ENCODE results near the gene PSMC3.

PSMC3 gene

DNA sequence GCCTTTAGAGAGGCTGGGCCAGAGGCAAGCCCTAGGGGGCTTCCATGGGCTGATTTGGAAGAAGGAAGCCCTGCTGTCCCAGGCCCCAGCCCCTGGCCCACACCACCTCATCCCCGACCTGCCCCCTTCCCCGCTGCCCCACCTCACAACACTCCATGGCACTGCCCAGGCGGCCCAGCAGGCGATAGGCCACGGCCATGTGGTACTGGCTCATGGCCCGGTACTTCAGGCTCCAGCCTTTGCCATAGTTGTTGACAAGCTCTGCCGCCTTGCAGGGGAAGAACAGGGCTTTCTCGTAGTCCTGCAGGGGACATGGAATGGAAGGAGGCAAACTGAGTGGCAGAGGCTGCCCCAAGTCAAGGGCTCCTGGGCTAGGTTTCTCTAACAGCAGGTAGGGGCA is 16.3 kb upstream of the PSMC3 start:
- no peak for DNase-seq

DNA sequence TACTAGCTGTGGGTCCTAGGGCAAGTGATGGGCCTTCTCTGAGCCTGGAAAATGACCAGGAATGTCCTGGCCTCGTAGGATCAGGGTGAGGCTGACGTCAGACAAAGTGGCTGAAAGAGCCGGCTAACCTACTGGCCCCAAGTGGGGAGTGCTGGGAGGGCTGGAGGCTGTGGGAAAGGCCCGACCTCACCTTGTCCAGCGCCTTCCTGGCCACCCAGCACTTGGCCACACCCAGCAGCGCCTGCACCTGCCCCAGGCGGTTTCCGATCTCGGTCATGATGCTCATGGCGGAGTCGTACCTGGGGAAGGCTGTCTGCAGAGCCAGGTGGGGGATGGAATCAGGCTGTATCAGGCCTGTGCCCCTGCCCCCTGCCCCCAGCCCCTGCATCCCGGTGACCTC is 15.2 kb upstream of the PSMC3 start:
- DNase-seq: no peak

DNA sequence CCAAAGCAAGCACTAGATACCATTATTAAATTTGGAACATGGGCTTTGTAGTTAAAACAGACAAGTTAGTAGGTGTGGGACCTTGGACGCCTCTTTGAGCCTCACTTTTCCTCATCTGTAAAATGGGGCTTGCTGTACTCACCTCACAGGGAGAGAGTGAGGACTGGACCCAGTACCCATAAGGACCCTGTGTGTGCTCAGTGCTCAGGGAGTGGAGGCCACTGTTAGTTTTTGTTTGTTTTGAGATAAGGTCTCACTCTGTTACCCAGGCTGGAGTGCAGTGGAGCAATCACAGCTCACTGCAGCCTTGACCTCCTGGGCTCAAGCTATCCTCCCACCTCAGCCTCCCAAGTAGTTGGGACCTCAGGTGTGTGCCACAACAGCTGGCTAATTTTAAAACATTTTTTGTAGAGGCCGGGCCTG is 13.8 kb upstream of the PSMC3 start:
- no peak for DNase-seq

DNA sequence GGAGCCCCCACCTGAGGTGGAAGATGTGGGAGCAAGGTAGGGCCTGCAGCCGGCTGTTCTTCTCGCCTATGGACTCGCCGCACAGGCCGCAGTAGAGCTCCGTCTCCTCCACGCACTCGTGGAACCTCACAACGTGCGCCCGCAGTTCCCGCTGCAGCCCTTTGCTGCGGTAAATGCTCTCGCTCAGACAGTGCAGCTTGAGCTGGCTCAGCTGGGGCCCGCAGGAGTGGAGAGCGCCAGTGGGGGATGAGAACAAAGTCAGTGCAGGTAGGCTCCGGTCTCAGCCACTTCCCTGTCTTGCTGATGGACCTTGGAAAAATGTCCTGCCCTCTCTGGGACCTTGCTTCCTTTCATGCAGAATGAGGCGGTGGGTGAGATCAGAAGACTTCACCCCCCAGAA is 12.5 kb upstream of the PSMC3 start:
- DNase-seq: no peak

DNA sequence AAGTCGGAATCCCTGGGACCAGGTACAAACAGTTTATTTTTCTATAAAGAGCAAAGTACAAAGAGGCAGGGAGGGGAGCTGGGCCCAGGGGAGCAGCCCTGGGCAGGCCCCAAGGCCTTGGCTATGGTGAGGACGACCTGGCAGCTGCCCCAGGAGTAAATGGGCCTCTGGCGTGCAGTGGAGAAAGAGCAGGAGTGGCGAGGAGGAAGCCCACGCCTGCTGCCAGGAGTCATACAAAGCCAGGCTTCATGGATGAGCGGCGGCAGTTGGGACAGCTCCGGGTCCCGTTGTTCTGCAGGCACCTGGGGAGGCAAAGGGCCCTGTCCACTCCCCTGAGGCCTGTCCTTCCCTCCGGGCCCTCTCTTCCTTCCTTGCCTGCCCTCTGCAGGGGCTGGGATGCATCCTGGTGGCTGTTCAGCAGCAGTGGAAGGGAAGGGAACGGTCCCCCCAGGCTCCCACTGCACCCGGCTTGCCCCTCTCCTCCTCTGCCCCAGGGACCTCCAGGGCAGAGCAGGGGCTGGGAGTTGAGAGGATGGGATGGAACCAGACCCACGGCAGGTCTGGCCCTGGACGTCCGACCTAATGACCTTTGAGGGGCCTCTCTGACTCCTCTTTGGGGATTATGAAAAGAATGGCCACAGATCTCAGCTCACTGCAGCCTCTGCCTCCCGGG is 11.6 kb upstream of the PSMC3 start:
- no peak for DNase-seq

DNA sequence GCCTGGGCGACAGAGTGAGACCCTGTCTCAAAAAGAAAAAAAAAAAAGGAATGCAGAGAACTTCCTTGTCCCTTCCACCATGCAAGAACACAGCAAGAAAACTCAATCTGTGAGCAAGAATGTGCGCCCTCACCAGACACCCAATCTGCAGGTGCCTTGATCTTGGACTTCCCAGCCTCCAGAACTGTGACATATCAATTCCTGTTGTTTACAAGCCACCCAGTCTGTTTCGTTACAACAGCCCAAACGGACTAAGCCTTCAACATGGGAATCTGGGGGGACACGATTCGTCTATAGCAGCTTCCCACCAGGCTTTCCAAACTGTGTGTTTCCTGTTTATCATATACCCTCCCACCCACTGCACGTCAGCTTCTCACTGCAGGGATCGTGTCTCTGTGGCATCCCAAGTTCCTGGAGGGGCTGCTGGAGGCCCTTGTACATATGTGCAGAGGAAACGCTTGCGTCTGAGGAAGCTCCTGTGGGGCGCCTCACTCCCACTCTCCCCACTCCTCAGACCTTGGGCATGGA is 11.0 kb upstream of the PSMC3 start:
- DNase-seq: no peak

DNA sequence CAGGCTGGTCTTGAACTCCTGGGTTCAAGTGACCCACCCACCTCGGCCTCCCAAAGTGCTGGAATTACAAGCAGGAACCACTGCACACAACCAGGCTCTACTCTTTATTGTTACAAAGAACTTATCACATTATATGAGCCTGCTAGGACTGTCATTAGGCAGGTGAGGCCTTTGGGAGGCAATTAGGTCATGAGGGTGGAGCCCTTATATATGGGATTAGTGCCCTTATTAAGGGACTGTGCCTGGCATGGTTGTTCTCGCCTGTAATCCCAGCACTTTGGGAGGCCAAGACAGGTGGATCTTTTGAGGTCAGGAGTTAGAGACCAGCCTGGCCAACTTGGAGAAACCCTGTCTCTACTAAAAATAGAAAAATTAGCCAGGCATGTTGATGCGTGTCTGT is 10.5 kb upstream of the PSMC3 start:
- DNase-seq: no peak

DNA sequence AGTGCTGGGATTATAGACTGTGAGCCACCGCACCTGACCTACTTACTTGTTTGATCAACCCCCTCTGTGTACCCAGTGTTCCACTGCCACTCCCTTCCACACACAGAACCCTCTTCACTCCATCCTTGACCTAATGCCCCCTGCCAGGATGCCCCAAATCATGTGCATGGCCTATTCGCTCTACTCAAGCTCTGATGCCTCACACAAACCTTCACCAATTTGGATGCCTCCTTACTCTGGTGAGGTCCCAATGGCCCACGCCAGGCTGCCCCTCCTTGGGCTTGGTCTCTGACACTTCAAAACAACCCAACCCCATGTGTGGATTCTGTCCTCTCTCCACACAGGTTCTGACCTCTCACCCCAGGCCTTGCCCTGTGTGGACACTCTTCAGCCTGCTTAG is 9.4 kb upstream of the PSMC3 start:
- DNase-seq: no peak

DNA sequence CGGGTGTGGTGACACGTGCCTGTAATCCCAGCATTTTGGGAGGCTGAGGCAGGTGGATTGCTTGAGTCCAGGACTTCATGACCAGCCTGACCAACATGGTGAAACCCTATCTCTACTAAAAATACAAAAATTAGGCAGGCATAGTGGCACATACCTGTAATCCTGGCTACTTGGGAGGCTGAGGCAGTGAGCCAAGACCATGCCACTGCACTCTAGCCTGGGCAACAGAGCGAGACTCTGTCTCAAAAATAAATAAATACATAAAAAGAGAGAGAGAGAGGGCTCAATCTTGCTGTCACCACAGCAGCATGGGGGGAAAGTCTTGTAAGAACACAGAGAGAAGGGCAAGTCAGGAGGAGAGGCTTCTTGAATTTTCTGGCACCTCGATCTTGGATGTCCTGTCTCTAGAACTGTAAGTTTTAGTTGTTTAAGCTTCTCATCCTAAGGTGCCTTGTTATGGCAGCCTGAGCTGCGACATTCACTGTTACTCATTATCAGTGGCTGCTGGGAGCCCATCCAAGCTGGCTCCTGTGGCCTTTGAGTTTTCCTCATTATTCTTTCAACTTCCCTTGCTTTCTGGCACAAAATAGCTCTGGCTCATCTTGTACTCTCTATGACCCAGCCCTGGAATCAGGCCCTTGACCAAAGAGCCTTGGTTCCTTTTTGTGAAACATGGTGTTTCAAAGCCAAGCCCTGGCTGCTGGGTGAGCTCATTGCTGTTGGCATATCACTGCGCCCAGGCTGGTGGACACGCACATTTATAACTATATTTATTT is 8.0 kb upstream of the PSMC3 start:
- DNase-seq: no peak

DNA sequence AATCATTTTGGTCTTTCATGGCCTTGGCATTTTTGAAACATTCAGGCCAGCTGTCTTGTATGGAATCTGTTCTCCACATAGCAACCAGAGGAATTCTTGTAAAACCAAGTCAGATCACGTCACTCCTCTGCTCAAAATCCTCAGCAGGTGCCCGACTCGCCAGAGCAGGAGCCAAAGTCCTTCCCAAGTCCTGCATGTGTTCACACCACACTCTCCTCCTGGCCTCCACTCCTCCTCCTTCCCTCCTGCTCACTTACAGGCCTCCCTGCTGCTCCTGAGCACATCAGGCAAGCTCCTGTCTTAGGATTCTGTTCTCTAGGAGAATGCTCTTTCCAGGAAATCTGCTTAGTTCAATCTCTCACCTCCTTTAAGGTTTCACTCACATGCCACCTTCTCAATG is 6.9 kb upstream of the PSMC3 start:
- no peak for DNase-seq

DNA sequence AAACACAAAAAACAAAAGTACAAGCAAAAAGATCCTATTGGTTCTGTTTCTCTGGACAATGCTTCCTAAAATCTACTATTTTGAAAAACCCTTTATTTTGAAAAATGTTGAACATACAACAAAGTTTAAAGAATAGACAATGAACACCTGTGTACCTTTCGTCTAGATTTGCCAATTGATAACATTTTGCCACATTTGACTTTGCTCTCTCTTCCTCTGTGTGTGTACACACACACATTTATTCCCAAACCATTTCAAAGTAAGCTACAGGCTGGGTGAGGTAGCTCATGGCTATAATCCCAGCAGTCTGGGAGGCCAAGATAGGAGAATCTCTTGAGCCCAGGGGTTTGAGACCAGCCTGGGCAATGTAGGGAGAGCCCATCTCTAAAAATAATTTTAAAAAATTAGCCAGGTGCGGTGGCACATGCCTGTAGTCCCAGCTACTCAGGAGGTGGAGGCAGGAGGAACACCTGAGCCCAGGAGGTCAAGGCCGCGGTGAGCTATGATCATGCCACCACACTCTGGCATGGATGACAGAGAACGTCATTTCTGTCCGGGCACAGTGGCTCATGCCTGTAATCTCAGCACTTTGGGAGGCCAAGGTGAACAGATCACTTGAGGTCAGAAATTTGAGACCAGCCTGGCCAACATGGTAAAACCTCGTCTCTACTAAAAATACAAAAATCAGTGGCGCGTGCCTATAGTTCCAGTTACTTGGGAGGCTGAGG is 5.3 kb upstream of the PSMC3 start:
- no peak for DNase-seq

DNA sequence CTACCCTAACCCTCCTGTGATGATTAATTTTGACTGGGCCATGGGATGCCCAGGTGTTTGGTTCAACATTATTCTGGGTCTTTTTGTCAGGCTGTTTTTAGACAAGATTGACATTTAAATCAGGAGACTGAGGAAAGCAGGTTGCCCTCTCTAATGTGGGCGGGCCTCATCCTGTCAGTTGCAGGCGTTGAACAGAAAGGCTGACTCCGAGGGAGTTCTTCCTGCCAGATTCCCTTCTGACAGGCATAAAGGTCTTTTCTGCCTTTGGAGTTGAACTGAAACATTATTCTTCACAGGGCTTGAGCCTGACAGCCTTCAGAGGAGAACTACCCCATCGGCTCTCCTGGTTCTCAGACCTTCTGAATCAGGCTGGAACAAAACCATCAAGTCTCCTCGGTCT is 4.3 kb upstream of the PSMC3 start:
- no peak for DNase-seq

DNA sequence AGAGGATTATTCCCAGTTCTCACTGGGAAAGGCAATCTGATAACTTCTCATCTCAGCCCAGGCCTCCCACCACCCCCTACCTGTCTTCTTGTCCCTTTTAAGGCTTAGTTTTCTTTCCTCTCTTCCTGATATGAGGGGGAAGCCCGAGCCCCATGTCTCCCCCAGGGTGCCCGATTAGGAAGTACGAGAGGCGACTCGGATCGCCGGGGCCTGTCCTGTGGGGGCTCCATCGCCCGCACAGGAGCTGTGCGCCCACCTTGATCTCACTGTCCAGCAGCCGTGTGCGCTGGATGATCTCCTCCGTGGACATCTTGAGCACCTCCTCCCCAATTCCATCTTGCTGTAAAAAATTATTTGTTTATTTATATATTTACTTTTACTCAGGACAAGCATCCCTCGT is 628 bp downstream of the PSMC3 start:
- DNase-seq: no peak

DNA sequence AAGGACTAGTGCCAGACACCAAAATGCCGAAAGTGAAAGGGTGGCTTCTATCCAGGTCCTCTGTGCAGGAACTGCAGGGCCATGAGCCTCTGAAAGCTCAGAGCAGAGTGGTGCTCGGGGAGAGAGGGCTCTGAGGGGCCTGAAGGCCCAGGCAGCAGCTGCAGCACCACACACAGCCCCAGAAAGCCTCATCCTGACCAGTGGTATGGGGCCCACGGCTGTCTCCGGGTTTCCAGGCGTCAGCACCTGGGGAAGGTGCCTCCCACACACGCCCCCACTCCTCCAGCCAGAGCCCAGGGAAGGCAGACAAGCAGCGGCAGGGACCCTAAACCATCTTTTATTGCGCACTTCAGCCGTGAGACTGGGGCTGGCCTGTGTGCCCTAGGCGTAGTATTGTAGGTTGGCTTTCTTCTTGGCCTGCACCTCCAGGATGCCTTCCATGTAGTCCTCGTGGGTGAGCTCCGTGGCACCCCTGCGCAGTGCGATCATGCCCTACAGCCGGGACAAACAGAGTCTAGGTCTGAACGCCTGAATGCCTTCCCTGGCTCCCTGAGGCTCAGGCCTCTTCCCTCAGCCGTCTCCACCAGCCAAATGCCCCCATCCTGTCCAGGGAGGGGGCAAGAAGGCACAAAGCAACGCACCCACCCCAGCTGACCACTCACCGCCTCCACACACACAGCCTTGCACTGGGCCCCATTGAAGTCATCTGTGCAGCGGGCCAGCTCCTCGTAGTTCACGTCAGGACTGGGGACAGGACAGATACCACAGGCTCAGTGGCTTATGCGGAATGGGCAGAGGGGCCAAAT is 7.6 kb downstream of the PSMC3 start:
- no peak for DNase-seq

DNA sequence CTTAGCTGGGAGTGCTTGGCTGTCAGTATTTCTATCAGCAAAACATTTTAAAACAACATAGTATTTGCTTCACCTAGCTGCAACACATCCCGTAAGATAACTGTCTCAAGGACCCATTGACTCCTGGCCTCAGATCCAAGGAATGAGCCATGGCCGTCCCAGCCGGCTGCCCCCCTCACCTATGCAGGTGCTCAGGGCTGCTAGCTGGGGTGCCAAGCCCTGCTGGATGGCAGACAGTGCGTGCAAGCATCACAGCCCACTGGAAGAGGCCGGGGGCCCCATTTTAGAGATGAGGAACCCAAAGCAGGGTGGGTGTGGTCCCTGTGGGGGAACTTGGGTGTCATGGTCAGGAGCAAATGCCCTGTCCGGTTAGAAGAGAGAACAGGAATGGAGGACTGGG is 8.5 kb downstream of the PSMC3 start:
- DNase-seq: no peak

DNA sequence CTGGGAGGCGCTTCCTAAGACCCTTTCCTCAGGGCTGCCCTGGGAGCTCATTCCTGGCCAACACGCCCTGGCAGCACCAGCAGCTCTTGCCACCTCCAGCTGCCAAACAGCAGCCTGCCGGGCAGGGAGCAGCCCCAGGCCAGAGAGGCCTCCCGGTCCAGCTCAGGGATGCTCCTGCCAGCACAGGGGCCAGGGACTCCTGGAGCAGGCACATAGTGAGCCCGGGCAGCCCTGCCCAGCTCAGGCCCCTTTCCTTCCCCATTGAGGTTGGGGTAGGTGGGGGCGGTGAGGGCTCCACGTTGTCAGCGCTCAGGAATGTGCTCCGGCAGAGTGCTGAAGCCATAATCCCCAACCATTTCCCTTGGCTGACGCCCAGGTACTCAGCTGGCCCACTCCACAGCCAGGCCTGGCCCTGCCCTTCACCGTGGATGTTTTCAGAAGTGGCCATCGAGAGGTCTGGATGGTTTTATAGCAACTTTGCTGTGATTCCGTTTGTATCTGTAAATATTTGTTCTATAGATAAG is 10.2 kb downstream of the PSMC3 start:
- DNase-seq: no peak

DNA sequence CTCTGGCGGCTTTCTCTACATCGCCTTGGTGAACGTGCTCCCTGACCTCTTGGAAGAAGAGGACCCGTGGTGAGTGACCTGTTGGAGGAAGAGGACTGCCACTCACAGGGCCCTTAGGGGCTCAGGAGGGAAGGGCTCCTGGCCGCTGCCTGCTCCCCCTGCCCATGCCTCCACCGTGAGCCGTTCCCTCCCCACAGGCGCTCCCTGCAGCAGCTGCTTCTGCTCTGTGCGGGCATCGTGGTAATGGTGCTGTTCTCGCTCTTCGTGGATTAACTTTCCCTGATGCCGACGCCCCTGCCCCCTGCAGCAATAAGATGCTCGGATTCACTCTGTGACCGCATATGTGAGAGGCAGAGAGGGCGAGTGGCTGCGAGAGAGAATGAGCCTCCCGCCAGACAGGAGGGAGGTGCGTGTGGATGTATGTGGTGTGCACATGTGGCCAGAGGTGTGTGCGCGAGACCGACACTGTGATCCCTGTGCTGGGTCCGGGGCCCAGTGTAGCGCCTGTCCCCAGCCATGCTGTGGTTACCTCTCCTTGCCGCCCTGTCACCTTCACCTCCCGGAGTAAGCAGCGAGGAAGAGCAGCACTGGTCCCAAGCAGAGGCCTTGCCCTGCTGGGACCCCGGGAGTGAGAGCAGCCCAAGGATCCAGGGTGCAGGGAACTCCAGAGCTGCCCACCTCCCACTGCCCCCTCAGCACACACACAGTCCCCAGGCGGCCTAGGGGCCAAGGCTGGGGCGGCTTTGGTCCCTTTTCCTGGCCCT is 11.0 kb downstream of the PSMC3 start:
- DNase-seq: no peak

DNA sequence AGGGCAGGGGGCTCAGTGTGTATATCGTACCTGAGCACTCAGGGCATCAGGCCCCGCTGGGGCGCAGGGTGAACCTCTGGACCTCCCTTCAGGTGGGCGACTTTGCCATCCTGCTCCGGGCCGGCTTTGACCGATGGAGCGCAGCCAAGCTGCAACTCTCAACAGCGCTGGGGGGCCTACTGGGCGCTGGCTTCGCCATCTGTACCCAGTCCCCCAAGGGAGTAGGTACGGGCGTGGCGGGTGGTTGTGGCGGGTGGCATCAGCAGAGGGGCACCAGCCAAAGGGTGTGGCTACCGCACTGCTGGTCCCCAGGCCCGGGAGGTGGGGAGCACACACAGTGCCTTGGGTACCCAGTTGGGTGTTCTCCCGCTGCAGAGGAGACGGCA is 11.6 kb downstream of the PSMC3 start:
- no peak for DNase-seq

DNA sequence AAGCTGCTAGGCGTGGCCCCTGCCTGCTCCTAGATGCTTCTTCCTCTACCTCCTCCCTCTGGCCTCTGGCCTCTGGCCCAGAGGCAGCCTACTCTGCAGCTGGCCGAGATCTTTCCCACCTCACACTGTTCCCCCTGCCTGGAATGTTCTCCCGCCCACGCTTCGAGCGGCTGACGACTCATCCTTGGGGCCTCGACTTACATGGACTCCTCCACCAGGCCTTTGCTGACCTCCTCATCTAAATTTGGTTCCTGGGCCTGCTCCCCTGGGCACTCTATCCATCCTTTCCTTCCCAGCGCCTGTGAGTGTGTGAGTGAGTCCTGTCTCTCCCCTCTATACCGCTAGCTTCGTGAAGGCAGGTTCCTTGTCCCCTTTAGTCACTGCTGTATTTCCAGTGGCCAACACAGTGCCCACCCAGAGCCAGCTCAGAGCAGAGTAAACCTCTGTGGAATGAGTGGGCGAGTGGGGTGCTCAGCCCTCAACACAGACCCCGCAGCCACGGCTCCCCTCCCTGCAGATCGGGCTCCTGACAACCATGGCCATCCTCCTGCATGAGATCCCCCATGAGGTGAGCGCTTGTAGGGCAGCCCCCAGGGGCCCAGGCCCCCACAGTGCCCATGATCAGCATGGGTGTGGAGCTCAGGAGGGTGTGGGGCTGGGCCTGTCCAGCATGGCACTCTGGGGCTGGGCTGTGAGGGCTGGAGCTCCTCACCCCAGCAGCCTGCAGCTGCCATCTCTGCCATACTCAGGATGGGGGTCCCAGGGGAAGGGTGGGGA is 12.1 kb downstream of the PSMC3 start:
- no peak for DNase-seq

DNA sequence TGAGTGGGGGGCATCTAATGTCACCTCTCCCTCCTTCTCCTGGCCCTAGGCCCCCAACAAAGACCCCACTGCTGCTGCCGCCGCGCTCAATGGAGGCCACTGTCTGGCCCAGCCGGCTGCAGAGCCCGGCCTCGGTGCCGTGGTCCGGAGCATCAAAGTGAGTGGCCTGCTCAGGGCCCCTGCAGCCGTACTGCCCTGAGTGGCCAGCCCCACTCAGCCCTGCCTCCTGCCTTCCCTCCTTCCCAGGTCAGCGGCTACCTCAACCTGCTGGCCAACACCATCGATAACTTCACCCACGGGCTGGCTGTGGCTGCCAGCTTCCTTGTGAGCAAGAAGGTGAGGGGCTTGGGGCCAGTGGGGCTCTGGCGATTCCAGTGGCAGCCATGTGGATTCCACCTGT is 12.9 kb downstream of the PSMC3 start:
- DNase-seq: no peak

All from NCI-H1417 treated with DMSO at 0.1 percent for 48 hours (cell line).